ENCODE results near the gene IL17RD.

DNA sequence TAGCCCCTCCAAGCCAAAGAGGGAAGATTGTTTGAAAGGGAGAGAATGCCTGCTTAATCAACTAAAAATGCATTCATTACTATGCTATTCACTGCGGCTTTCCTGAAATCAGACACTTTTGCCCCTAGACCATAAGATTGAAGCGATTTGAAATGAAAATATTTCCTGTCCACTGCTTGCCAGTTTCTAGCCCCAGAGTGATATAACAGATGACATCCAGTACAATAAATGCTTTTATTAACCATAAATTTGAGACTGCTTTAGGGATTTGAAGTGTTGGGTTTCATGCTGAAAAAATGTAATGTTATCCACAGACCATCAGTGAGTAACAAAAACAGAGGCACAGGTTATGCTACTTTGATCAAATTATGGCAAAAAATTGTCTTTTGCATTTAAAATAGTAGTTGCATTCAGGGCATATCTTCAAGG lies 14.1 kb downstream of the IL17RD start:
- no peak for TF ChIP-seq MYPOP (CRISPR knock-in tag; IDR thresholded peaks at IDR 0.05)
- no peak for TF ChIP-seq ZFP36 (IDR thresholded peaks at IDR 0.05; ENCODE audit: borderline replicate concordance, low read depth, low read length, partially characterized antibody)
- TF ChIP-seq POLR2A (IDR thresholded peaks at IDR 0.05; ENCODE audit: insufficient read depth in 1 of 2, low read depth in 2 of 2, low read length in 2 of 2): no peak
- no peak for TF ChIP-seq REPIN1 (CRISPR knock-in tag; IDR thresholded peaks at IDR 0.05; ENCODE audit: borderline replicate concordance, low read depth)
- no peak for TF ChIP-seq RAD51 (IDR thresholded peaks at IDR 0.05; ENCODE audit: borderline replicate concordance)

Data from HepG2 (cell line).